ENCODE measurements around the gene ASB18. TPM values are rescaled to one million over a fixed set of nuclear protein-coding genes. Genes with fewer than 3 reads are reported as not detected.

ASB18 gene
- total and polyA plus RNA-seq, 2 of the 13 experiments (the other 11 are each of a cell fraction or from before 2014, with no cell fraction given), result not detected

- TF ChIP-seq HIC2 (CRISPR knock-in tag; IDR thresholded peaks at IDR 0.05; ENCODE audit: low read depth) (no peak; the same call in 1 of the 2 replicates), ZNF256 (CRISPR knock-in tag; conservative IDR thresholded peaks at IDR 0.05) (no peak), FOXA3 (CRISPR knock-in tag; IDR thresholded peaks at IDR 0.05) (no peak), REST (IDR thresholded peaks at IDR 0.05; ENCODE audit: borderline replicate concordance in 1 of 2, low read depth in 1 of 2, low read length in 2 of 2) (no peak), NFIB (CRISPR knock-in tag; IDR thresholded peaks at IDR 0.05; ENCODE audit: borderline replicate concordance) (no peak), ZNF691 (CRISPR knock-in tag; IDR thresholded peaks at IDR 0.05; ENCODE audit: borderline replicate concordance, low read depth) (no peak), GLMP (CRISPR knock-in tag; IDR thresholded peaks at IDR 0.05; ENCODE audit: borderline replicate concordance) (no peak), RARG (CRISPR knock-in tag; IDR thresholded peaks at IDR 0.05; ENCODE audit: low read depth) (no peak), KAT8 (CRISPR knock-in tag; IDR thresholded peaks at IDR 0.05) (no peak), CBX2 (IDR thresholded peaks at IDR 0.05; ENCODE audit: low read depth, low read length) (no peak), CBX2 (CRISPR knock-in tag; IDR thresholded peaks at IDR 0.05; ENCODE audit: low read depth) (no peak), REL (CRISPR knock-in tag; conservative IDR thresholded peaks at IDR 0.05) (no peak), IRF1 (CRISPR knock-in tag; IDR thresholded peaks at IDR 0.05; ENCODE audit: low read depth) (no peak), SETDB1 (CRISPR knock-in tag; IDR thresholded peaks at IDR 0.05; ENCODE audit: borderline replicate concordance) (no peak), RXRB (CRISPR knock-in tag; IDR thresholded peaks at IDR 0.05; ENCODE audit: borderline replicate concordance) (no peak), HMGA1 (CRISPR knock-in tag; conservative IDR thresholded peaks at IDR 0.05) (no peak), ZBTB46 (CRISPR knock-in tag; IDR thresholded peaks at IDR 0.05; ENCODE audit: borderline replicate concordance) (no peak)
Observed at GRCh38 chr2:236177967-236178889, 86.0 kb downstream of the ASB18 start (continued).
